HG03280 (cell line): Measurements from ENCODE around the gene ATP9B.
"Not testable (repeated sequence)": the region's sequence is repeated elsewhere in the genome, so short reads cannot be mapped to it uniquely, and the experiment has no call there.

ENCODE experiments used
- ATAC-seq: cut with Tn5 transposase; IDR thresholded peaks from one replicate; pipeline ENCODE4 v1.9.1; 2021; ENCODE audit warnings: mild to moderate bottlenecking, moderate library complexity; ENCODE audit not compliant: unreplicated experiment

Gene ATP9B

GRCh38 chr18:79352432-79352831 is 283.2 kb downstream of the ATP9B start:
- ATAC-seq, result no peak

- no peak for ATAC-seq
Measured at GRCh38 chr18:79353267-79353666, 284.1 kb downstream of the ATP9B start.

- ATAC-seq, result no peak
Measured at GRCh38 chr18:79354350-79354749, 285.2 kb downstream of the ATP9B start.

GRCh38 chr18:79355433-79356335 is 286.5 kb downstream of the ATP9B start:
- ATAC-seq, result peak; percentile 55

GRCh38 chr18:79356435-79356834 is 287.2 kb downstream of the ATP9B start:
- peak; percentile 68 for ATAC-seq

GRCh38 chr18:79360933-79361332 is 291.7 kb downstream of the ATP9B start:
- ATAC-seq, result no peak

- ATAC-seq, result no peak
Measured at GRCh38 chr18:79361766-79362522, 292.8 kb downstream of the ATP9B start.

- no peak for ATAC-seq
Measured at GRCh38 chr18:79365701-79366100, 296.5 kb downstream of the ATP9B start.

GRCh38 chr18:79366177-79367094 is 297.2 kb downstream of the ATP9B start:
- no peak for ATAC-seq

GRCh38 chr18:79367480-79367879 is 298.3 kb downstream of the ATP9B start:
- no peak for ATAC-seq

GRCh38 chr18:79367989-79368388 is 298.8 kb downstream of the ATP9B start:
- ATAC-seq, result no peak

GRCh38 chr18:79368681-79369080 is 299.5 kb downstream of the ATP9B start:
- no peak for ATAC-seq

- ATAC-seq, result no peak
Measured at GRCh38 chr18:79371561-79372121, 302.4 kb downstream of the ATP9B start.

- ATAC-seq, result no peak
Measured at GRCh38 chr18:79372461-79372860, 303.3 kb downstream of the ATP9B start.

- ATAC-seq, result no peak
Measured at GRCh38 chr18:79372991-79373390, 303.8 kb downstream of the ATP9B start.

- ATAC-seq, result no peak
Measured at GRCh38 chr18:79373736-79374135, 304.5 kb downstream of the ATP9B start.

GRCh38 chr18:79374408-79375171 is 305.4 kb downstream of the ATP9B start:
- peak; percentile 82 for ATAC-seq

GRCh38 chr18:79375441-79376154 is 306.4 kb downstream of the ATP9B start:
- ATAC-seq, result no peak

GRCh38 chr18:79376661-79377060 is 307.5 kb downstream of the ATP9B start:
- not testable (repeated sequence) for ATAC-seq
